MV-4-11 (cell line): ENCODE measurements around the gene STK17B.
A peak's percentile ranks its signal among the peaks of the same experiment; 100 is the strongest.
"Not testable (repeated sequence)": the region's sequence is repeated elsewhere in the genome, so short reads cannot be mapped to it uniquely, and the experiment has no call there.

Source experiments
- DNase-seq: peaks from one replicate; lab custom pipeline; 2025; lab: John Stamatoyannopoulos, UW

STK17B gene

GRCh38 chr2:196171248-196171871 is at the start of gene STK17B:
Gene STK17B (minus strand): TSS chr2:196171578. CDS start chr2:196163383, 8,195 bp downstream.
- peak; percentile 91 for DNase-seq

- no peak for DNase-seq
Measured at GRCh38 chr2:196220671-196221070, 49.3 kb upstream of the STK17B start.

- DNase-seq: no peak
Measured at GRCh38 chr2:196219671-196220070, 48.3 kb upstream of the STK17B start.

- no peak for DNase-seq
Measured at GRCh38 chr2:196218106-196218505, 46.7 kb upstream of the STK17B start.

GRCh38 chr2:196217116-196217515 is 45.7 kb upstream of the STK17B start:
- no peak for DNase-seq

- no peak for DNase-seq
Measured at GRCh38 chr2:196215376-196215775, 44.0 kb upstream of the STK17B start.

GRCh38 chr2:196214156-196214555 is 42.8 kb upstream of the STK17B start:
- no peak for DNase-seq

GRCh38 chr2:196213252-196213980 is 42.0 kb upstream of the STK17B start:
- DNase-seq: no peak

GRCh38 chr2:196208915-196209314 is 37.5 kb upstream of the STK17B start:
- DNase-seq: no peak

GRCh38 chr2:196206804-196207203 is 35.4 kb upstream of the STK17B start:
- DNase-seq: no peak

GRCh38 chr2:196205881-196206435 is 34.6 kb upstream of the STK17B start:
- DNase-seq: no peak

- DNase-seq: no peak
Measured at GRCh38 chr2:196205011-196205766, 33.8 kb upstream of the STK17B start.

GRCh38 chr2:196201229-196202009 is 30.0 kb upstream of the STK17B start:
- DNase-seq: no peak

GRCh38 chr2:196200557-196200956 is 29.2 kb upstream of the STK17B start:
- no peak for DNase-seq

- no peak for DNase-seq
Measured at GRCh38 chr2:196195758-196196157, 24.4 kb upstream of the STK17B start.

GRCh38 chr2:196195302-196195701 is 23.9 kb upstream of the STK17B start:
- no peak for DNase-seq

GRCh38 chr2:196191541-196191940 is 20.2 kb upstream of the STK17B start:
- no peak for DNase-seq

- no peak for DNase-seq
Measured at GRCh38 chr2:196187898-196188458, 16.6 kb upstream of the STK17B start.

- not testable (repeated sequence) for DNase-seq
Measured at GRCh38 chr2:196187175-196187700, 15.9 kb upstream of the STK17B start.

GRCh38 chr2:196186266-196186980 is 15.0 kb upstream of the STK17B start:
- DNase-seq: no peak

GRCh38 chr2:196184921-196185320 is 13.5 kb upstream of the STK17B start:
- no peak for DNase-seq
